Midbrain (tissue), 1 donor: ENCODE measurements around the gene FAM117B.
"Not testable (repeated sequence)": the region's sequence is repeated elsewhere in the genome, so short reads cannot be mapped to it uniquely, and the experiment has no call there.

ENCODE experiments used
- DNase-seq: peaks from one replicate; lab custom pipeline; 2025; lab: John Stamatoyannopoulos, UW

FAM117B gene

GRCh38 chr2:202703091-202703490, 68.3 kb downstream of the FAM117B start:
- DNase-seq, result no peak

GRCh38 chr2:202704248-202704647, 69.5 kb downstream of the FAM117B start:
- DNase-seq, result no peak

GRCh38 chr2:202705446-202706020, 70.8 kb downstream of the FAM117B start:
- DNase-seq, result no peak

GRCh38 chr2:202714971-202715935, 80.5 kb downstream of the FAM117B start:
- DNase-seq, result not testable (repeated sequence)

- DNase-seq, result no peak
Measured at GRCh38 chr2:202716114-202716718, 81.4 kb downstream of the FAM117B start.

- no peak for DNase-seq
Measured at GRCh38 chr2:202716953-202717597, 82.3 kb downstream of the FAM117B start.

GRCh38 chr2:202717598-202718310, 83.0 kb downstream of the FAM117B start:
- no peak for DNase-seq

GRCh38 chr2:202718614-202719013, 83.8 kb downstream of the FAM117B start:
- no peak for DNase-seq

GRCh38 chr2:202720226-202720625, 85.5 kb downstream of the FAM117B start:
- DNase-seq, result no peak

GRCh38 chr2:202721621-202722020, 86.9 kb downstream of the FAM117B start:
- no peak for DNase-seq

- DNase-seq, result no peak
Measured at GRCh38 chr2:202723746-202724145, 89.0 kb downstream of the FAM117B start.

GRCh38 chr2:202726070-202726469, 91.3 kb downstream of the FAM117B start:
- DNase-seq, result no peak

- no peak for DNase-seq
Measured at GRCh38 chr2:202736826-202737225, 102.1 kb downstream of the FAM117B start.

- DNase-seq, result no peak
Measured at GRCh38 chr2:202743613-202744012, 108.8 kb downstream of the FAM117B start.

GRCh38 chr2:202749477-202749876, 114.7 kb downstream of the FAM117B start:
- DNase-seq, result no peak

- DNase-seq, result no peak
Measured at GRCh38 chr2:202750763-202751427, 116.1 kb downstream of the FAM117B start.

GRCh38 chr2:202752071-202752470, 117.3 kb downstream of the FAM117B start:
- DNase-seq, result no peak

GRCh38 chr2:202754936-202755335, 120.2 kb downstream of the FAM117B start:
- DNase-seq, result no peak

- DNase-seq, result no peak
Measured at GRCh38 chr2:202756598-202756997, 121.8 kb downstream of the FAM117B start.

GRCh38 chr2:202757339-202757738, 122.6 kb downstream of the FAM117B start:
- DNase-seq, result no peak

- no peak for DNase-seq
Measured at GRCh38 chr2:202758128-202758527, 123.4 kb downstream of the FAM117B start.
